Hippocampal formation (tissue), 2 donors: Measurements from ENCODE around the gene HSPA8.
"Not testable (repeated sequence)": the region's sequence is repeated elsewhere in the genome, so short reads cannot be mapped to it uniquely, and the experiment has no call there.

Source experiments
- DNase-seq, 2 donors: peaks; one replicate each; lab custom pipeline; 2025; lab: John Stamatoyannopoulos, UW

The HSPA8 gene

DNA sequence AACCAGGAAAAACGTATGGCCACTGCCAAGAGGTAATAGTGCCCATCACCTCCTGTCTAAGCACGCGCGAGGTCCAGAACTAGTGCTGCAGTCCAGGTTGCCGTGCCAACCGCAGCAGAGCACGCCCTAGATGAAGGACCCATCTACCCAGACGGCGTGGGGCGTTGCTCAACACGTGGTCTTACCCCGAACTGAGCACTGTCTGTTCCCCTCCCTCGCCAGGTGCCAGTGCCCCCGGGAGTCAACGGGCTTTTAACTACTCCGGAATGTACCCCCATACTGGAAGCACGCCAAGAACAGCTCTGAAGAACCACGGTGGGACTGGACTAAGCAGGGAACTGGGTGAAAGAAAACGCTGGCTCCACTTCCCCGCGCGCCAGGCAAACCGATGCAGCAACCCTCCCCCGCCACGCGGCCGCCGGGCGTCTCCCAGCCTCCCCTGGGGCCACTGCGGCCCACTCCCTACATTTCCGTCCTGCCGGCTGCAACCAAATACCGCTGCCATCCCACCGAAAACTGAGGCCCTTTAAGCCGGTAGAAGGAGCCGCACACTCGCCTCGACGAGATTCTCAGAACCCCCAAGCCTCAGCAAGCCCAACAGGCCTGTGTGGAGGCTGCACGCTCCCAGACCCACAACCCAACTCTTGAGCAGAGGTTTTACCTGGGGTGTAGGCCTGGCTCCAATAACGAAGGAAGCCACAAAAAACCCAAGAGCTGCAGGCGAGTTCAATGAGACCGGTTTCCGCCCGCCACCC is at the start of gene HSPA8:
HSPA8 (minus strand) TSS at position 734 of the 755 bp plus-strand sequence. CDS start 812 bp downstream, outside the sequence.
- DNase-seq: peak in 1 of 2 donors; percentile 48

DNA sequence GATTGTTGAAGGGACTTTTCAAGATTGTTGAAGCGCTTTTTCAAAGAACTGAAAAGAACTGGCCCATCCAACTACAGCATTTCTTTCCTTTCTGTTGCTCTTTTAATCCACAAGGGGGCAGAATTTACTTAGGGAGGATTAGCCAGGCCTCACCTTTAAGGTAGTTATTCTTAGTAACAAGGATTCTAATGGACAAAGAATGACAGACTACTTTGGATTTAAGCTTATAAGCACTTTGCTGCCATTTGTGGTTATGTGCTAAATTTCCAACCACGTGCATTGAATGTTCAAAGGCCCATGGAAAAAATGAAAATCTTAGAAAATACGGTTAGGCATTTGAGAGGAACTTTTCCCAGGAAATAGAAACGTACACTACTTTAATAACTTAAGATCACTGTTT is 49.5 kb upstream of the HSPA8 start:
- peak in 1 of 2 donors; percentile 54 for DNase-seq

DNA sequence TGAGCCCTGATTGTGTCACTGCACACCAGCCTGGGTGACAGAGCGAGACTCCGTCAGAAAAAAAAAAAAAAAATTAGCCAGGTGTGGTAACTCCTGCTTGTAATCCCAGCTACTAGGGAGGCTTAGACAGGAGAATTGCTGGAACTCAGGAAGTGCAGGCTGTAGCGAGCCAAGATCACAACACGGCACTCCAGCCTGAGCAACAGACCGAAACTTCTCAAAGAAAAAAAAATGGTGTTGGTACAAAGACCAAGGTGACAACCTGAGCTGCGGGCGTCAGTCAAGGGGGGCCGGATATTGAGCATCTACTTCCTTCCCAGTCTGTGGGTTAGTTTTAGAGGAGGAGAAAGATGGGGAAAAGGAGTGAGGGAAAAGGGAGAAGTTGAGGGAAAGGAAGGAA is 48.5 kb upstream of the HSPA8 start:
- DNase-seq: no peak

DNA sequence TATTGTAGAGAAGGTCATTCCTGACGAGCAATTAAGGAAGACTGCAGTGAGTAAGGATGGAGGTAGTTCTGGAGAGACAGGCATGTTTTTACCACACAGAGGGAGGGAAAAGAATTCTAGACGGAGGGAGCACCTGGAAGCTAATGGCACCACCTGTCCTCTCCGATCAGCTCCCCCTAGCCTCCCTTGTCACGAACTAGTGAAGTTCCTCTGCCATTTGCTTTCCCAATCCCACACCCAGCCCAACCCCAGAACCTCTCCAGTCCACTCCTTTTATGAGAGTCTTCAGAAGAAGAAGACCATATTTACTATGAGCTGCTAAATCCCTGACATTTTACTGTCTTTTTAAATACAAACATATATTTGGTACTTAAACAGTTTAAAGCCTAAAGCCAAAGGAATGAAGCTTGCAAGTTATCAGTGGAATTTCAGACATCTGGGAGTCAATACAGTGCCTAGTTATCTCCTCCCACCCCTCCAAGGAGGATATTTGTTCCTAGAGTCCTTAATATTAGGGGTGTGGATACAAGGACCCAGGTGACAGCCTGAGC is 46.1 kb upstream of the HSPA8 start:
- DNase-seq: no peak

DNA sequence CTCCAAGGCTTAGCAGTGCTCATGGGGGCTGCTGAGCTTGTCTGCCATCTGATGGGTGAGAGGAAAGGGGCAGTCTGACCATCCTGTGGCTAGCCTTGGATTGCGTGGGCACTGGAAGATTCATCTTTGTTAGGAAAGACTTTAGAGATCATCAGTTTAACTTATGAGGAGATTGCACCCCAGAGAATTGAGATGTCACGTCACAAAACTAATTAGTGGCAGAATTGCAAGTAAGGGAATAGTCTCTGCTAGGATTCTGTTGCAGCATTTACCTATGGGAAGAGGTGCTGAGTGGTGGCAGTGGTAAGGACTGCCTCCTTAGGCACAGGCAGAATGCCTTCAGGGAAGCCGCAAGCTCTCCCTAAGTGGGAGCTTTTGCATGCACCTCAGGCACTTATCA is 42.8 kb upstream of the HSPA8 start:
- no peak for DNase-seq

DNA sequence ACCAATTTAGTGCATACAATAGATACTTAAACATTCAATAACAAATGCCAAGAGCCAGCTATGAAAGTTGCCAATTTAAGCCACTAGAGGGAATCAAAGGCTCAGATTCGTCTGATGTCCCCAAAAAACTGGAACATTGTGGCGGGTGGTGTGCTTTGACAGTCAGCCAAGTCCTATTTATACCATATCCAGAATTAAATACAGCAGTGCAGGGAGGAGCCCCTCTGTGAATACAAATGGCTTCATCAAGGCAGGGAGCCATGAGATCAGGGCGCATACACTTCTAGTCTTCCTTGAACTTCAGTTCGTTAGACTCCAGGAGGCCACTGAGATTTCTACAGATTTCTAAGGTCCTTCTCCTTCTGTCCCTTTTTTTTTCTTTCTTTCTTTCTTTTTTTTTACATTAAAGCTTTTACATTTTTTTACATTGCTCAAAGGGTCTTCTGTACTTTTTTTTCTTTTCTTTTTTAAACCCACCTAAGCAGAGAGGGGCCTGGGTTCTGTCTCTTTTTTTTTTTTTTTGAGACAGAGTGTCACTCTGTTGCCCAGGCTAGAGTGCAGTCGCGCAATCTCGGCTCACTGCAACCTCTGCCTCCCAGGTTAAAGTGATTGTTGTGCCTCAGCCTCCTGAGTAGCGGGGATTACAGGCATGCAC is 41.5 kb upstream of the HSPA8 start:
- DNase-seq: peak; percentile 22 to 76

DNA sequence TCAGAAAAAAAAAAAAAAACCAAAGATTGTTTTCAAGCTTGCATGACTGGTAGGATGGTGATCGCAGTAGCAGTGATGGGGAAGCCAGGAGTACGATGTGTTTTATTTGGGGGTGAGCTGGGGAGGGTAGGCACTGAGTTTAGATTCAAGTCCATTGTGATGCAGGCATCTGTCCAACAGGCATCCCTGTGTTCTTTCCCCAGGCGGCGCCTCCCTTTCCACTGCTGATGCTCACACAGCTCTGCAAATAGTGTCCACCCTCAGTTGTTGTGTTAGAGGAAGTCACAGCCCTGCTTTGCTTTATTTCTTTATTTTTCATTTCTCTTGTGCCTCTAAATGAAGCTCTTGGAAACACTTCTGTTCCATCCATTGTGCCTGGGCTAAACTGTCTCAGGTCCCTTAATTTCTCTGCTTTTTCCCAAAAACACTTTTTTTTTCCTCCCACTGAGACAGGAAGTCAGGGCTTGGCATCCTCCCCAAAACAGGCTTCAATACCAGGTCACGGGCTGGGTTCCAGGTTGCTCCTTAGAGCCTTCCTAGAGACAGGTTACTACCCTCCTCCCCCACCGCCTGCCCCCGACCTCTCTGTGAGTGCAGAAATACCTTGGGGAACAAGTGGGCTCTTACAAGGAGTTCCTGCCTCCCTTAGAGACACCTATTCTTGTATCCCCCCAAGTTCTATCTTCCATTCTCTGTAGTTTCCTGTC is 38.6 kb upstream of the HSPA8 start:
- no peak for DNase-seq

DNA sequence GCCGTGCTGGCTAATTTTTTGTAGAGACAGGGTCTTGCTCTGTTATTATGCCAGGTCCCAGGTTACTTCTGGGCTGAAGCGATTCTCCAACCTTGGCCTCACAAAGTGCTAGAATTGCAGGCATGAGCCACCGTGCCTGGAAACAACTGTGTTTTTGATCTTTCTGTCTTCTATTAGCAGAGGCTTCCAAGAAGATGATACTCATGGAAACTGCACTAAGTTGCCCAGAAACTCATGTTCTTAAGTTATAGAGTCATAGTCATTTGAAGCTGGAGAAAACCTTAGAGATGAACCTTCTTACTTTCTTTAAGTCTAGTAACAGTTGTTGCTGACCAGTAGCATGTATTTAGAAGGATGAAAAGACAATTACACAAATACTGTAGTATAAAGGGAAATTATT is 37.1 kb upstream of the HSPA8 start:
- DNase-seq: no peak

DNA sequence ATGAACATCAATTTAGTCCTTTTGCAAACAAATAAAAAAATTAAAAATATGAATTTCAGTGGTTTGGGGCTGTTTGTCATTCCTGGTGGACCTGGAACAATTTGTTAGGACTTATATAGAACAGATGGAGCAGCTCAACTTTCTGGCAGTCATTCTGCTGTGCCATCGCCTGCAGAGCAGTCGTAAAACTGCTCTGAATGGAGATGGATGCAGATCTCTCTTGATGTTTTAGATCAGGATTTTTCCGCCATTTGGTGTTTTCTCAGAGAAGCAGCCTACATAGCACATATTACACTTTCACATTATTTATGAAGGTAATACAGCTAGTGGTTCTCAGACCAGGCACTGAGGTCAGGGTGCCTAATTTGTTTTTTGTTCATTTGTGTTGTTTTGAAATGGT is 31.8 kb upstream of the HSPA8 start:
- no peak for DNase-seq

DNA sequence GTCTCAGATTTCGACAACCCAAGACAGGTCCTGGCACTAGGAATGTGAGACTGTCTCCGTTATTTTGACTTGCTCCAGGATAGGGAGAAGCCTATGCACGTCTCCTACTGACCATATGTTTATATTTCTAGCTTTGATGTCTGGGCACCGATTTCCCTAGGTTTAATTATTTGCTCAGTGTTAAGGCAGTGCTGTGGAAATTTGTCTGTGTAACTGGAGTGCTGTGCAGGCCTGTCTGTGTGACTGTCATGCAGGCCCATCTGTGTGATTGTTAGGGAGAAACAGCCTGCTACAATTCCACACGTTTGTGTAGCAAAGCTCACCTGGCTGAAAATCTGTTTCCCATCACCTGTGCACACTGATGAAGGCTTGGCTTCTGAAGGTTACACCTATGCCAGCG is 29.6 kb upstream of the HSPA8 start:
- DNase-seq: no peak

DNA sequence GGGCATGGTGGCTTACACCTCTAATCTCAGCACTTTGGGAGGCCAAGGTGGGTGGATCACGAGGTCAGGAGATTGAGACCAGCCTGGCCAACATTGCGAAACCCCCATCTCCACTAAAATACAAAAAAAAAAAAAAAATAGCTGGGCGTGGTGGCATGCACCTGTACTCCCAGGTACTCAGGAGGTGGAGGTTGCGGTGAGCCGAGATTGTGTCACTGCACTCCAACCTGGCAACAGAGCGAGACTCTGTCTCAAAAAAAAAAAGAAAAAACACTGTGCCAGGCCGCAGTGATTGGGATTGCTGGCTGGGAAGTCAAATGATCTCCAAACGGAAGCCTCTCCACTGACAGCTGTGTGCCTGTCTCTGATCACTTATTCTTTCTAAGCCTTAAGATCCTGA is 28.2 kb upstream of the HSPA8 start:
- not testable (repeated sequence) for DNase-seq

DNA sequence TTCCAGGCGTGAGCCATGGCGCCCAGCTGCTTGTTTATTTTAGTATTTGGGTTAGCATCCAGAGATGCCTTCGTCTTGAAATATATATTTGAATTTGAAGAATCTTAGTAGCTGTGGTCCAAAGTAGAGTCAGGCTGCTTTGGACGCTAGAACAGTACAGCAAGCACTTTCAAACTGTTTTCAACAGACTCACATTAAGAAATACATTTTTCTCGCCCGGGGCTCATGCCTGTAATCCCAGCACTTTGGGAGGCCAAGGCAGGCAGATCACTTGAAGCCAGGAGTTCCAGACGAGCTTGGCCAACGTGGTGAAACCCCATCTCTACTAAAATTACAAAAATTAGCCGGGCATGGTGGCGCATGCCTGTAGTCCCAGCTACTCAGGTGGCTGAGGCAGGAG is 27.0 kb upstream of the HSPA8 start:
- not testable (repeated sequence) for DNase-seq

DNA sequence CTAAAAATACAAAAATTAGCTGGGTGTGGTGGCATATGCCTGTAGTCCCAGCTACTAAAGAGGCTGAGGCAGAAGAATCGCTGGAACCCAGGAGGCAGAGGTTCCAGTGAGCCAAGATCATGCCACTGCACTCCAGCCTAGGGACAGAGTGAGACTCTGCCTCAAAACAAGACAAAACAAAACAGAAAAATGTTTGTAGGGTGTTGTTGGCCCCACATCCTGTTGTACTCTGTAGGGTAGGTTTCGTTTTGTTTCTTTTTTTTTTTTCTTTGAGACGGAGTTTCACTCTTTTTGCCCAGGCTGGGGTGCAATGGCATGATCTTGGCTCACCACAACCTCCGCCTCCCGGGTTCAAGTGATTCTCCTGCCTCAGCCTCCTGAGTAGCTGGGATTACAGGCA is 25.7 kb upstream of the HSPA8 start:
- DNase-seq: not testable (repeated sequence)

DNA sequence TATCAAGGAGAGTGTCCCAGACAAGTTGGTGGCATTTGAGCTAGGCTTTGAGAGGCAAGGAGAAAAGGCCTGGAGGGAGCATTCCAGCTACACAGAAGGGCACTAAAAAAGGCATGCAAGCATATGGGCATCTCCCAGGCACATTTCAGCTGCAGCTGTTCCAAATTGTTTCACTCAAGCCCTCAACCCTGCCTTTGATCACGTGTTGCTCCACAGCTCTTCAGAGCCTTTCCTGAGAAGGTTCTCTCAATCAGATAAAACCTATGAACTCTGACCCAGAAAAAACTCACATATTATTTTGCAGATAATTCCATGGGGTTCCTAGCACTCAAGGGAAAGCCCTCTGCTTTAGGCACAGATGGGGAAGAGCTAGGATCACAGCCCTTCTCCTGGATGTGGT is 24.4 kb upstream of the HSPA8 start:
- DNase-seq: no peak

DNA sequence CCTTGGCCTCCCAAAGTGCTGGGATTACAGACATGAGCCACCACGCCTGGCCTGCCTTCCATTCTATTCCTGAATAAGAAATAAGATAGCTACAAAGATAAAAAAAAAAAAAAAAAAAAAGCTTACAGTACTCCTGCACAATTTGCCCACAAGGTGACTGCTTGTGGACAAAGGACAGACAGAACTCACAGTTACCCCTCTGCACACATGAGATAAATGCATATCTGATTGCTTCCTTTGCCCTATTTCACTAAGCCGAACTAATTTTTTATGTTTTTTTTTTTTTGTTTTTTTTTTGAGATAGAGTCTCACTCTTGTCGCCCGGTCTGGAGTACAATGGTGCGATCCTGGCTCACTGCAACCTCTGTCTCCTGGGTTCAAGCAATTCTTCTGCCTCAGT is 23.6 kb upstream of the HSPA8 start:
- DNase-seq: no peak

DNA sequence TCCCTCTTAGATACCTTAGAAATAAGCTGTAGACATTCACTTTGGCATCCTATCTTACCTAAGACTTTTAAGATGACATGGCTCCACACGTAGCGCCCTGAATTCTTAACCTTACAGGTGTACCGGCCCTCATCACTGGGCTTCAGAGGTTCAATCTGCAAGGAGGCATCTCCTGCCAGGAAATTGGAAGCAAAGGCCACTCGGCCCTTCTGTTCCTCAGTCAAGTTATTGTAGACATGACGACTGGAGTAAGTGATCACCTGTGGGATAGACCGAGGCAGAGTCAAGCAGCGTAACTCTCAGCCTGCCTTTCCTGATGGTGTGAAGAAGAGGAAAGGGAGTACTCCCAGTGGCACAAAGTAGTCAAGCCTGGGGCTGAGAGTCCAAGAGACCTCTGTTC is 22.5 kb upstream of the HSPA8 start:
- DNase-seq: no peak

DNA sequence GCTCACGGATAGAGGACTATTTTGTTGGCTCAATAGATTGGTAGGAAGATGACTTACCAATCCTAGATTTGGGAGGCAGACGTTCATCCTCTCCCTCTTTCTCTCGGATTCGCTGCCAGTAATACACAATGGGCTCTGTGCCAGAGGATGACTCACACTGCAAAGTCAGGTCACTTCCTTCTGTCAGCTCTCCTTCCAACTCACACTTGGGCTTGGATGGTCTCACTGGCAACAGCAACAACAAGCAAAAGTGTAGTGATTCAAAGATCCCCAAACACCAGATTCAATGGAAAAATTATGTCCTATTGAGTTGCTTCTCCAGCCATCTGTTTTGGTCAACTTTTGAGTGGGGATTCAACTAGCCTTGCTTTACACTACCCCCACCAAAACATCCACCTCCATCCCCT is 21.7 kb upstream of the HSPA8 start:
- no peak for DNase-seq

DNA sequence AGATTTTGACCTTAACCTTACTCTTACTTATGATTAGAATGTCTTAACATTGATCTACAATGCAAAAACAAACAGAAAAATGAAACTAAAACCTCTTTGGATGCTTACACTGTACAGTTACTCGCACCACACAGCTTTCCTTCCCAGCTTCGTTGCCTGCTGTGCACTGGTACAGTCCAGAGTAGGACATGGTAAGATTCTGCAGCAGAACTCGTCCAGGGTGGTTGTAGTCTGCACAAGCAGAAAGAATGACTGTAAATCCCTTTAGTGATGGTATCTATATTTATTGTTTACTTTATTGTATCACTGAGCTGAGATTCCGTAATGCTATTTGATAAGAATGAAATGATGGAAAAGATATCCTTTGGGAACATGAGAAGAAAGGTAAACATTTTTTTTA is 21.0 kb upstream of the HSPA8 start:
- no peak for DNase-seq

DNA sequence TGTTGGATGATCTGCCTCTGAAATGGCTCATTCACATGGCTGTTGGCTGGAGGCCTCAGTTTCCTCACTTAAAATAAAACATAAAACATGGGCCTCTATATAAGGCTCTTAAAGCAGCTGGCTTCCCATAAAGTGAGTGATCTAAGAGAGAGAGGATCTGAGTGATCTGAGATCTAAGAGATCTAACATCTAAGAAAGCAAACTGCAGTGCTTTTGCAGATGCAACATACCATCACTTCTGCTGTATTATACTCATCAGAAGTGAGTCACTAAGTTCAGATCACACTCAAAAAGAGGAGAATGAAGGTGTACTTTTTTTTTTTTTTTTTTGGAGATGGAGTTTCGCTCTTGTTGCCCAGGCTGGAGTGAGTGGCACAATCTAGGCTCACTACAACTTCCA is 18.1 kb upstream of the HSPA8 start:
- DNase-seq: no peak

DNA sequence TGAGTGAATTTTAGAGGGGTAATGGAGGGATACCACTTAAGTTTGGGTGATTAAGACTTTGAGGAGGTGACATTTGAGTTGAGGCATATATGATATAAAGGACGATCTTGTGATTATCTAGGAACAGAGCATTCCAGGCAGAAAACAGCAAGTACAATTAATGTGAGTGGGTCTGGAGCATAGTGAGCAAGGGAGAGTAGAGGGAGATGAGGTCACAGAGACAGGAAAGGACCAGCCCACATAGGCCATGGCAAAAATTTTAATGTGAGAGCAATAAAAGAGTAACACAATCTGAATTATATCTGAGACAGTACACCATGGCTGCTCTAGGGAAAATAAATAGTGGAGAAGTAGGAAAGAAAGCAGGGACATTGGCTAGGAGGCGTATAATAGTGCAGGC is 14.5 kb upstream of the HSPA8 start:
- no peak for DNase-seq

DNA sequence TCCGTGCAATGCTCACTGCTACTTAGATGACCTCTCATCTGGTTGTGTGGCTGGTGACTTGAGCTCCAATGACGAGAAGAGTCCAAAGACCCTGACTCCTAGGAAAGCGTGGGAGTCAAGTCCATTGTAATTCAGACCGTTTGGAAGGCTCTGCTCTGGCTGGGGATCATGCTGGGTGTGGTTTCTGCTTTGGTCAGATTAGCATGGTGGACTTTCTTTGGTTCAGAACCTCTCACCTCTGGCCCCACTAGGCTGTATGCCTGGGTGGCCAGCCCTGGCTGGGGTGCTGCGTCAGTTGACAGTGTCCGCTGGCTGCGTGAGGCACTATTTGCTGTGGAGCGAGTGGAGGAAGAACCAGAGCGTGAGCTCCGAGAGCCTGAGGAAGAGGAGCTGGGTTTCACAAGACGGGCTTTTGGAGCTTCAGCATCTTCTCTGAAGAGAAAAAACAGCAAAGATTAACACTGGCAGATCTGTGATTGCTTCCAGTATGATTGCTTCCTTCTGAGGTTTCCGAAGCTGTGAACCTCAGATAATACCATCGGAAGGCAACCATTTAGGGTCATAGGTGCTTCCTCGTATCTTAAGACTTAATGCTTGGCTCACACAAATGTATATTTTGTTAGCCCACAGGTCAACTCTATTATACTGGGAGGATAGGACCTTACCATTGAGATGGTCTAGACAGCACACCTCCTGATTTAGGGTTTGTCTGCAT is 11.6 kb upstream of the HSPA8 start:
- DNase-seq: no peak

DNA sequence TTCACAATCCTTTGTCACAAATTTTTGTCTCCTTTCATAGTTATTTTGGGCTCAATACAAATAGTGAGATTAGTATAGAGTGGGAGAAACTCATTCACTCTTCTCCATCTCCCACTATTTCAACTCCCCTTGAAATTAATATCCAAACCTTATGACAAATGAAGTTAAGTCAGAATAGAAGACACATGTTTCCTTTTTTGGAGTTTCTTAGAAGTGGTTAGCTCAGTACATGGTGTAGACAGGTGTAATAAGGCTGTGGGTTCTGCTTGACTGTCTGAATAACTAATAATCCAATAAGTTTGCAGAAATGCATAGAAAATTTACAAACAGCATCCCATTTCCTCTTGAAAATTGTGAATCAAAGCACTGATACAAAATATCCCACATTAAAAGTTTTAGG is 10.8 kb upstream of the HSPA8 start:
- DNase-seq: no peak
